ENCODE results near the gene PCCA. TPM values are rescaled to one million over a fixed set of nuclear protein-coding genes. Genes with fewer than 3 reads are reported as not detected.

The PCCA gene
- total RNA-seq, 4 donors from 2014 or later = 29.5 to 55.5 (median 38.3) TPM

DNA sequence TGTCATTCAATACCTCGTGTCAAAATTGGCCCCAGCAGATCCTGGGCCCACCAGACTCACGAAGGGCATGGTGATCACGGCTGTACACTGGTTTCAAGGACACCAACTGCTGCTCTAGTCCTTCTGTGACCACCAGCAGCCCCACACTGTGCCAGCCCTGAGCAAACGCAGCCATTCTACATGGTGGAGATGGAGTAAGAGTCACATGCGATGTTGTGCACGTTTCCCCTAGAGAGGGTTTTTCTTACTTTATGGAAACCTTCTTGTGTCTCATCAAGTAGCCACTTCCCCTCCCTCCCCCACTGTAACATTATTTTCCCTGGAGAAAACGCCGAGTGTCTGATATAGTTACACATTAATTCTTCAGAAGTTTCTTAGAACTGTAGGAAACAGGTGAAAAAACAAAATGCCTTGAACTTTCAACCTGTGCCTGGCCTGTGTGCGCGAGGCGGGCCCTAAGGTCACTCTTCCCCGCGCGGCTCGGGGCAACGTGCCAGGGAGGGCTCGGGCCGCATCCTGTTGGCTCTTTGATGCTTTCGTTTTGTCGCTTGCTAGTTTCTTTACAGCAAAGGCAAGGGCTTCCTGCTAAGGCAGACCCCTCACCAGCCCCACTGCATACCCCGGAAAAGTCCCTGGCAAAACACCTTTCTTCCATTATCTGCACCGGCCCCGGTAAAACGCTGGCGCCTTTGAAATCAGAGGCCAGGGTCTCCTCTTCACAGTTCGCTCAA lies 455.1 kb downstream of the PCCA start:
- Histone ChIP-seq H3K27ac (no peak overlapping the region), H3K4me1 (peaks cover 0 to 14% (median 0%) of the 10 kb centered on the region in 4 donors), H3K9me3 (no peaks in the 10 kb centered on the region), H3K36me3 (peaks cover 0 to 2% (median 0%) of the 10 kb centered on the region in 3 donors), H3K4me3 (peak overlapping the region in 1 of 4 donors; percentile 25), H3K27me3 (no peaks in the 10 kb centered on the region)
- no peak for DNase-seq (ENCODE audit: low spot score in 2 of 2)
- 74 to 77% methylated on average over 26 of the region's 26 CpGs for WGBS, 2 donors
- TF ChIP-seq EP300 (IDR thresholded peaks at IDR 0.05) = peak in 1 of 2 donors; percentile 33
- TF ChIP-seq POLR2A (IDR thresholded peaks at IDR 0.05) = no peak

DNA sequence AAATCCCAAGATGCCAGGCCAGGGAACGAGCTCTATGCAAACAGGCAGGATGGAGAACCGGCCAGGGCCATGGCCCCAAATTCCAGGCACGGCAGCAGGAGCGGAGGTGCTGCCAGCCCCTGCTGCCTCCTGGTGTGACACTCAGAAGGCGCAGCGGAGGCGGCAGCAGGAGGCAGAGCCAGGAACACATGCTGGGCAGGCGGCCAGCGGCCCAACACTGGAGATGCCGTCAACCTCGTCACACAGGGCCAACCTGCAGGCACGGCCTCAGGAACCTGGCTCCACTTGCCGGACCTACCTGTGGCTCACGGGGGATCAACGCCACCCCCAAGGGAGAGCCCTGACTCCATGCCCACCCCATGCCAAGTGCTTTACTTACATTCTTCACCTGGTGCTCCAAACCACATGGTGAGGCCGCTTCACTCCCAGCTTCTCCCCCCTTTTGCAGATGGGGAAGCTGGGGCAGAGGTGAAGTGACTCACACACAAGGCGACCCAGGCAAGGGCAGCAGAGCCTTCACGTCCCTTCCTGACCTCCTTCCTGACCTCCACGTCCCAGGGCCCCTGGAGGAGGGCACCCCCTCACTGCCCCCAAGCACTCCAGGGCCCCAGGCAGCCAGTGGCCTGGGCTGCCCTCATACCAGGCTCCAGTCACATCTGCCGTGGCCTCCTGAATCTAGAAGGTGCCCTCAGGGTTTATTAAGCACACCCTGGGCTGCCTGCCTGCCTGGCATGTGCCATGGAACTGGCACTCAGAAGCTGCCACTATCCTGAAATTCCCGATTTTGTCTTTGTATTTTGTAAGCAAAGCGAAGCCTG lies 456.2 kb downstream of the PCCA start:
- Histone ChIP-seq H3K36me3 (no peaks in the 10 kb centered on the region), H3K4me1 (peaks cover 0 to 19% (median 0%) of the 10 kb centered on the region in 4 donors), H3K4me3 (no peak overlapping the region), H3K27ac (no peak overlapping the region), H3K27me3 (no peaks in the 10 kb centered on the region), H3K9me3 (no peaks in the 10 kb centered on the region)
- no peak for DNase-seq (ENCODE audit: low spot score in 2 of 2)
- TF ChIP-seq, protein P1, sequence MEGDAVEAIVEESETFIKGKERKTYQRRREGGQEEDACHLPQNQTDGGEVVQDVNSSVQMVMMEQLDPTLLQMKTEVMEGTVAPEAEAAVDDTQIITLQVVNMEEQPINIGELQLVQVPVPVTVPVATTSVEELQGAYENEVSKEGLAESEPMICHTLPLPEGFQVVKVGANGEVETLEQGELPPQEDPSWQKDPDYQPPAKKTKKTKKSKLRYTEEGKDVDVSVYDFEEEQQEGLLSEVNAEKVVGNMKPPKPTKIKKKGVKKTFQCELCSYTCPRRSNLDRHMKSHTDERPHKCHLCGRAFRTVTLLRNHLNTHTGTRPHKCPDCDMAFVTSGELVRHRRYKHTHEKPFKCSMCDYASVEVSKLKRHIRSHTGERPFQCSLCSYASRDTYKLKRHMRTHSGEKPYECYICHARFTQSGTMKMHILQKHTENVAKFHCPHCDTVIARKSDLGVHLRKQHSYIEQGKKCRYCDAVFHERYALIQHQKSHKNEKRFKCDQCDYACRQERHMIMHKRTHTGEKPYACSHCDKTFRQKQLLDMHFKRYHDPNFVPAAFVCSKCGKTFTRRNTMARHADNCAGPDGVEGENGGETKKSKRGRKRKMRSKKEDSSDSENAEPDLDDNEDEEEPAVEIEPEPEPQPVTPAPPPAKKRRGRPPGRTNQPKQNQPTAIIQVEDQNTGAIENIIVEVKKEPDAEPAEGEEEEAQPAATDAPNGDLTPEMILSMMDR (IDR thresholded peaks at IDR 0.05) = no peak
- TF ChIP-seq POLR2A (IDR thresholded peaks at IDR 0.05) (no peak), EP300 (IDR thresholded peaks at IDR 0.05) (no peak)
- 79 to 82% methylated on average over 14 to 22 of the region's 22 CpGs for WGBS, 2 donors

DNA sequence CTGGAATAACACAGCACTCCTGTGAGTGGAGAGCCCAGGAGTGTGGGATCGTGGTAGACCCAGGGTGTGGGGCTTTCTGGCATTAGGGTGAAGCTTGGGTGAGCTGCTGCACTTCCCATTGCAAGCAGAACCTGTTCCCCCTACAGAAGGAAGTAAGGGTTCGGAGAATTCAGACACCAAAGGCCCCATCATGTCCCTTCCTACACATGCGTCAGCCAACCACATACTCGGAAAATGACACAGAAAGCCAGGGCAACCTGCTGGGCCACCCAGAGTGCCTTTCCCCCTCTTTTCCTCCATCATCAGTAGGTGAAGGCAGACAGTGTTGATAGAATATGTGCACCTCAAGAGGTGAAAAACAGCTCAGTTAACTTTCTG lies 456.8 kb downstream of the PCCA start:
- DNase-seq (ENCODE audit: low spot score in 2 of 2) = no peak
- H3K9me3 ChIP-seq = no peaks in the 10 kb centered on the region
- H3K4me1 ChIP-seq = peaks cover 0 to 23% (median 0%) of the 10 kb centered on the region in 4 donors
- no peaks in the 10 kb centered on the region for H3K27me3 ChIP-seq
- no peaks in the 10 kb centered on the region for H3K36me3 ChIP-seq
- 93 to 99% methylated on average over 4 of the region's 4 CpGs for WGBS, 2 donors
- no peak overlapping the region for H3K27ac ChIP-seq
- no peak overlapping the region for H3K4me3 ChIP-seq
- no peak for TF ChIP-seq POLR2A (IDR thresholded peaks at IDR 0.05)
- TF ChIP-seq EP300 (IDR thresholded peaks at IDR 0.05) = no peak
- TF ChIP-seq, protein P1 (IDR thresholded peaks at IDR 0.05) = no peak

DNA sequence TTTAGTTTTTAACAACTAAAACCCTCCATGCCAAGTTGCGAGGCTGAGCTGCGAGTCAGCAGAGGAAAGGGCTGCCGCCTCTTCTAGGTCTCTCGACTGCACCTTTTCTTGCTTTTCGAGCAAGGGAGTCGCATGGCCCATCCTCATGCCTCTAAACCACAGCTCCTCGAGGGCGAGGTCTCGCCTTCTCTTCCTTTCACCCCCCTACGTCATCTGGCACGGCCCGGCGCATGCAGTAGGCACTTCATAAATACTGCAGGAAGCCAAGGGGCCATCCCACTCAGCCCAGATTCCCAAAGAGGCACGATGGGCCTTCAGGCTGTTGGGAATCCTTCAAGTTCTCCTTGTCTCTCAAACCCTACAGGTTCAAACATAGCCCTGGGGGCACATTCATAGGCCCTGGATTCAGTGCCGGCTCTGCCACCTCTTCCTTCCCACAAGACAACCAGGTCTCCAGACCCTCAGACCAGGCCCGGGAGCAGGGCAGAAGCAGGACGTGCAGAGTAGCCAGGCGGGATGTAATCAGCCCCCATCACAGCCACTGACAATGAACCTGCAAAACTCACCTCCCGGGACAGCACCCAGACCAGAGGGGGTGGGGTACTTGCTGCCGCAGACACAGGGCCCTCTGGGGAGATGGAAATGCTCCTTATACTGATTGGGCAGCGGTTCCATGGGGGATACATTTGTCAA lies 458.0 kb downstream of the PCCA start:
- no peaks in the 10 kb centered on the region for H3K27me3 ChIP-seq
- no peak for DNase-seq (ENCODE audit: low spot score in 2 of 2)
- no peak overlapping the region for H3K27ac ChIP-seq
- H3K36me3 ChIP-seq = no peaks in the 10 kb centered on the region
- TF ChIP-seq EP300 (IDR thresholded peaks at IDR 0.05) = no peak
- TF ChIP-seq POLR2A (IDR thresholded peaks at IDR 0.05) = no peak
- TF ChIP-seq, protein P1 (IDR thresholded peaks at IDR 0.05) = no peak
- H3K9me3 ChIP-seq = no peaks in the 10 kb centered on the region
- 93 to 98% methylated on average over 20 to 21 of the region's 21 CpGs for WGBS, 2 donors
- peaks cover 0 to 23% (median 0%) of the 10 kb centered on the region in 4 donors for H3K4me1 ChIP-seq
- H3K4me3 ChIP-seq = no peak overlapping the region

DNA sequence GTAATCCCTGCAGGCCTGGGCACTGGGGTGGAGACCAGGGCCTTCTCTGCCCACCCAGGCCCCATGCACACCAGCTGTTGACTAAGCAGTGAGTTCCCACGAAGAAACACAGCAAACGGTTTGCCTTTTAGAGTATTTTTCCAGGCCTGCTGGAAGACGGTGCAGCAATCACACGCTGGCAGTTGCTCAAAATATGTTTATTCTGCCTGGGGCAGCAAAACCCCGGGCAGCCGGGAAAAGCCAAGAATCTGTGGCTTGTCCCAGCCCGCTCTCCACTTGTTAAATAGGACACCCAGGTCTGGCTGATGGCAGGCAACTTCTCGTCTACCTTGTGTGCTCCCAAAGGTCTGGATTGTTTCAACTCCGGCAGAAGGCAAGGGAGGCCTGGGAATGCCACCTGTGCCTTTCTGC lies 458.9 kb downstream of the PCCA start:
- Histone ChIP-seq H3K4me3 (no peak overlapping the region), H3K27ac (no peak overlapping the region), H3K36me3 (no peaks in the 10 kb centered on the region), H3K4me1 (peaks cover 0 to 18% (median 0%) of the 10 kb centered on the region in 4 donors), H3K9me3 (no peaks in the 10 kb centered on the region), H3K27me3 (no peaks in the 10 kb centered on the region)
- 64 to 79% methylated on average over 9 of the region's 9 CpGs for WGBS, 2 donors
- DNase-seq (ENCODE audit: low spot score in 2 of 2) = no peak
- TF ChIP-seq POLR2A (IDR thresholded peaks at IDR 0.05) (no peak), EP300 (IDR thresholded peaks at IDR 0.05) (no peak)
- TF ChIP-seq, protein P1 (IDR thresholded peaks at IDR 0.05) = no peak

All from tibial nerve (tissue), 4 donors.